Measurements from ENCODE around the gene CST2.
A peak's percentile ranks its signal among the peaks of the same experiment; 100 is the strongest.
"Not testable (repeated sequence)": the region's sequence is repeated elsewhere in the genome, so short reads cannot be mapped to it uniquely, and the experiment has no call there.

CST2 gene

DNA sequence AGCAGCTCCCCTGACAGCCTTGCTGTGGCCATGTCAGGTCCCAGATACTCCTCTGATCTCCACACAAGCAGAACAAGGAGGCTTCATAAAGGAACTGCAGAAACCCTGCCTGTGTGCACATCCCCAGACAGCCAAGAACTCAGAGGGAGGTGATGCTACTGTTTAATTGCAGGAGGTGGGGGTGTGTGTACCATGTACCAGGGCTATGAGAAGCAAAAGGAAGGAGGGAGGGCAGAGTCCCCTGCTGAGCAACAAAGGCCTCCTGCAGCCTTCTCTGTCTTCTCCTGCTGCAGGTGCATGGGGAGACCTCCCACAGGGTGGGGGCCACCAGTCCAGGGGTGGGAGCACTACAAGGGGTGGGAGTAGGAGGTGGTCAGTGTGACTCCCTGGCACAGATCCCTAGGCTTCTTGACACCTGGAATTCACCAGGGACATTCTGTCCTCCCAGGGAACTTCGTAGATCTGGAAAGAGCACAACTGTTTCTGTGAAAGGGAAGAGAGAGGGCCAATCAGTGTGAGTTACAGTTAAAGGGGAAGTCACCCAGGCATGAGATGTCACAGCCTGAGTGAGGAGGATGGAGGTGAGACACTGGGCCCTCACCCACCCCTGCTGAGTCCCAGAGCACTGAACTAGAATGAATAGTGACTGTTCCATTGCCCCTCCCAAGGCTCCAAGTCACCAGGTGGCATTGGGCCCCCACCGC is 2.8 kb downstream of the CST2 start:
- TF ChIP-seq, protein P1, sequence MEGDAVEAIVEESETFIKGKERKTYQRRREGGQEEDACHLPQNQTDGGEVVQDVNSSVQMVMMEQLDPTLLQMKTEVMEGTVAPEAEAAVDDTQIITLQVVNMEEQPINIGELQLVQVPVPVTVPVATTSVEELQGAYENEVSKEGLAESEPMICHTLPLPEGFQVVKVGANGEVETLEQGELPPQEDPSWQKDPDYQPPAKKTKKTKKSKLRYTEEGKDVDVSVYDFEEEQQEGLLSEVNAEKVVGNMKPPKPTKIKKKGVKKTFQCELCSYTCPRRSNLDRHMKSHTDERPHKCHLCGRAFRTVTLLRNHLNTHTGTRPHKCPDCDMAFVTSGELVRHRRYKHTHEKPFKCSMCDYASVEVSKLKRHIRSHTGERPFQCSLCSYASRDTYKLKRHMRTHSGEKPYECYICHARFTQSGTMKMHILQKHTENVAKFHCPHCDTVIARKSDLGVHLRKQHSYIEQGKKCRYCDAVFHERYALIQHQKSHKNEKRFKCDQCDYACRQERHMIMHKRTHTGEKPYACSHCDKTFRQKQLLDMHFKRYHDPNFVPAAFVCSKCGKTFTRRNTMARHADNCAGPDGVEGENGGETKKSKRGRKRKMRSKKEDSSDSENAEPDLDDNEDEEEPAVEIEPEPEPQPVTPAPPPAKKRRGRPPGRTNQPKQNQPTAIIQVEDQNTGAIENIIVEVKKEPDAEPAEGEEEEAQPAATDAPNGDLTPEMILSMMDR (IDR thresholded peaks at IDR 0.05; ENCODE audit: low read depth, low read length), result no peak
- no peaks in the 10 kb centered on the region for H3K9me3 ChIP-seq (ENCODE audit: severe bottlenecking)
- H3K27ac ChIP-seq, result no peak overlapping the region
- no peak overlapping the region for H3K4me3 ChIP-seq (ENCODE audit: low read depth, low read length)
- DNase-seq, result no peak
- H3K36me3 ChIP-seq, result no peaks in the 10 kb centered on the region
- H3K27me3 ChIP-seq (ENCODE audit: insufficient read depth, low read depth, severe bottlenecking), result no peaks in the 10 kb centered on the region

DNA sequence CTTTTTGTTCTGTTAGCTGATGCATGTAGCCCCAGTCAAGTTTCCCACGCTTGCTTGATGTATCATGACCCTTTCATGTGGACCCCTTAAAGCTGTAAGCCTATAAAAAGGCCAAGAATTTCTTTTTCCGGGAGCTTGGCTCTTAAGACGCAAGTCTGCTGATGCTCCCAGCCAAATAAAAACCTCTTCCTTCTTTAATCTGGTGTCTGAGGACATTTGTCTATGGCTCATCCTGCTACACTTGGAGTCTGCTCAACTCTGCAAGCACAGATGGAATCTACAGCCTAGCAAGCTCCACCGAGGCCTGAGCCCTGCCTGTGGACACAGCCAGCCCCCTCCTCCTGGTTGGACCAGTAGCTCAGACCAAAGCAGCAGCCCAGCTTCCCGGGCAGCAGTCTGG is 3.4 kb downstream of the CST2 start:
- no peak overlapping the region for H3K4me3 ChIP-seq (ENCODE audit: low read depth, low read length)

DNA sequence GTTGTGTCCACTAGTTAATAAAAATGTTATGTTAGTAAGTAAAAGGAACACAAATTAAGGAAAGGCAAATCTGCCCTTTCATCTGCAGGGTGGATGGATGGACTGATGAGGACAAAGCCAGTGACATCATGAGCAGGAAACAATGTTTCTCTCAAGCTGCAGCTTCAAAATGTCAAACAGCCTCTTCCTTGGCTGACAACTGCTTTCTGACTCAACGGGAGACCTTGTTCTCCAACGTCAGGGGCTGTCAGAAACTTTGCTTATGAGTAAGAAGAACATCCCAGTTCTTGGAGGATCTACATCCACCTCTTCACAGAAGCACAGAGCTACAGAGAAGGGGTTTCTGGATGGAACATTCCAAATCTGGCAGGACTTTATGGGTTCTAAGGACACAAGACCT is 6.0 kb downstream of the CST2 start:
- DNase-seq, result no peak
- Histone ChIP-seq H3K4me3 (ENCODE audit: low read depth, low read length) (no peak overlapping the region), H3K27ac (no peak overlapping the region), H3K36me3 (no peaks in the 10 kb centered on the region), H3K27me3 (ENCODE audit: insufficient read depth, low read depth, severe bottlenecking) (no peaks in the 10 kb centered on the region), H3K9me3 (ENCODE audit: severe bottlenecking) (no peaks in the 10 kb centered on the region)
- TF ChIP-seq, protein P1 (IDR thresholded peaks at IDR 0.05; ENCODE audit: low read depth, low read length), result no peak

More for the DNA sequence above, 3.4 kb downstream of the CST2 start:
- Histone ChIP-seq H3K27ac (no peak overlapping the region), H3K36me3 (no peaks in the 10 kb centered on the region), H3K9me3 (ENCODE audit: severe bottlenecking) (no peaks in the 10 kb centered on the region), H3K27me3 (ENCODE audit: insufficient read depth, low read depth, severe bottlenecking) (no peaks in the 10 kb centered on the region)
- DNase-seq, result no peak
- TF ChIP-seq, protein P1 (IDR thresholded peaks at IDR 0.05; ENCODE audit: low read depth, low read length), result no peak

DNA sequence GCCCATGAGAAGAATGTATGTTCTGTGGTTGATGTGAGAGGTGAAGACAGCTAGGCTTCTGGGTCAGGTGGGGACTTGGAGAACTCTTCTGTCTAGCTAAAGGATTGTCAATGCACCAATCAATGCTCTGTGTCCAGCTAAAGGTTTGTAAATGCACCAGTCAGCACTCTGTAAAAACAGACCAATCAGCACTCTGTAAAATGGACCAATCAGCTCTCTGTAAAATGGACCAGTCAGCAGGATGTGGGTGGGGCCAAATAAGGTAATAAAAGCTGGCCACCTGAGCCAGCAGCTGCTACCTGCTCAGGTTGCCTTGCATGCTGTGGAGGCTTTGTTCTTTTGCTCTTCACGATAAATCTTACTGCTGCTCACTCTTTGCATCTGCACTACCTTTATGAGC is 15.0 kb downstream of the CST2 start:
- not testable (repeated sequence) for H3K36me3 ChIP-seq; H3K27me3 ChIP-seq (ENCODE audit: insufficient read depth, low read depth, severe bottlenecking); DNase-seq; H3K9me3 ChIP-seq (ENCODE audit: severe bottlenecking); H3K4me3 ChIP-seq (ENCODE audit: low read depth, low read length); H3K27ac ChIP-seq

DNA sequence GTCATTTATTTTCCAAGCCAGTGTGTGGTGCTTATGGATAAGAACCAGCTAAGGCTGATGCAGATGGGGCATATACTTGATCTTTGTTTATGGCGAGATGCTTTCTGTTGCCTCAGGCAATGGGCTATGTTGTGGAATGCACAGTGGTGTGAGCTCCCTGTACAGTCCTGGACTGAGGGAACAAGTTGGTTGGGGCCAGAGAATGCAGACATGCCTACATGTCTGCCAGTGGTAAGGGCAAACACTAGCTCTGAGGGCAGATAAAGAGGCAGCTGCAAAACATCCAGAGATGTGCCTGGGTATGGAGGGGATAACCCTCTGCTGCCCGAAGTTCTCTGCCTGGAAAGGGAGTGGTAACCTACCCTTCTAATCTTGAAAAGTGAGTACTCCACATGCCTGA is 16.2 kb downstream of the CST2 start:
- not testable (repeated sequence) for H3K27ac ChIP-seq; H3K27me3 ChIP-seq (ENCODE audit: insufficient read depth, low read depth, severe bottlenecking); DNase-seq; H3K4me3 ChIP-seq (ENCODE audit: low read depth, low read length); H3K36me3 ChIP-seq; H3K9me3 ChIP-seq (ENCODE audit: severe bottlenecking)

DNA sequence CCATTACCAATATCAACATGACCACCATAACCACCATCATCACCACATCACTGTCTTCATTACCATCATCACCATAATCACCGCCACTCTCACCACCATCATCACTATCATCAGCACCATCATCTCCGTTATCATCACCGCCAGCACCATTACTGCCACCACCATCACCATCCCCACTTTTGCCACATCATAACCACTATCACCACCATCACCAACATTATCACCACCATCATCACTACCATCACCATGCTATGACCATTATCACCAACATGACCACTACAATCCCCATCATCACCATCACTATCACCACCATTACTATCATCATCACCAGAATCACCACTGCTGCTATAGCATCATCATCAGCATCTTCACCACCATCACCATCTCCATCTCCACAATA is 25.7 kb downstream of the CST2 start:
- TF ChIP-seq, protein P1 (IDR thresholded peaks at IDR 0.05; ENCODE audit: low read depth, low read length), result no peak
- no peak overlapping the region for H3K27ac ChIP-seq
- H3K4me3 ChIP-seq (ENCODE audit: low read depth, low read length), result no peak overlapping the region
- DNase-seq, result no peak
- H3K27me3 ChIP-seq (ENCODE audit: insufficient read depth, low read depth, severe bottlenecking), result no peaks in the 10 kb centered on the region
- no peaks in the 10 kb centered on the region for H3K36me3 ChIP-seq
- no peaks in the 10 kb centered on the region for H3K9me3 ChIP-seq (ENCODE audit: severe bottlenecking)

DNA sequence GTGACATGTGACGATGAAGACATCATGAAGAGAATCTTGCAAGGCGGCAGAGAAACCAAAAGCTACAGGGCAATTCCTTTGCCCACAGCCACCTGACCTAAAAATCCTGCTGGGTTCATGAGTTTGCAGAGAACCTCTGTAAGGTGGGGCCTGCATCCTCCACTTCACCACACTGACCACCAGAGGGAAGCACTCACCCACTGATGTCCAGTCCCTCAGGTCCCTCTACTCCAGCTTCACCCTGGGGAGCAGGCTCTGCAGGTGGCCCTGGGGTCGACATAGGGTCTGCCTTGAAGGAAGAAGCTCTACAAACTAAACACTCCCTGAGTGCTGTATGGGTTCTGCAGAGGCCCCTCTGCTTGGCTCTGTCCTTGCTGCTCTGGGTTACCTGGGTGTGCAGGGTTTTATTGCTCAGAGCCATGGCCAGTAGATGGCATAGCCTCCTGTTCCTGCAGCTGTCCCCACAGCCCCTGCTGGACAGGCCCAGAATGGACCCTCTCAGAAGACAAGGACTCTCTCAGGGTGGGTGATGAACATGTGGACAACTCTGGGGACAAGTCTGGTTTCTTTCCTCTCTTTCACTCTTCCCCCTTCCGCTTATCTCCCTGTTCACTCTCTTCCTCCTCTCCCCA is 27.2 kb downstream of the CST2 start:
- peak; percentile 70 for DNase-seq
- H3K36me3 ChIP-seq; H3K4me3 ChIP-seq (ENCODE audit: low read depth, low read length); H3K27me3 ChIP-seq (ENCODE audit: insufficient read depth, low read depth, severe bottlenecking); H3K9me3 ChIP-seq (ENCODE audit: severe bottlenecking); H3K27ac ChIP-seq: not testable (repeated sequence)
- TF ChIP-seq, protein P1 (IDR thresholded peaks at IDR 0.05; ENCODE audit: low read depth, low read length), result peak; percentile 67

Measured in WERI-Rb-1 (cell line).